ENCODE results near the gene SUCLG1. TPM values are rescaled to one million over a fixed set of nuclear protein-coding genes. Genes with fewer than 3 reads are reported as not detected.
"Not testable (repeated sequence)": the region's sequence is repeated elsewhere in the genome, so short reads cannot be mapped to it uniquely, and the experiment has no call there.

The SUCLG1 gene
- total RNA-seq, 8 experiments from 2014 or later = 61.7 to 108 (median 90.7) TPM

DNA sequence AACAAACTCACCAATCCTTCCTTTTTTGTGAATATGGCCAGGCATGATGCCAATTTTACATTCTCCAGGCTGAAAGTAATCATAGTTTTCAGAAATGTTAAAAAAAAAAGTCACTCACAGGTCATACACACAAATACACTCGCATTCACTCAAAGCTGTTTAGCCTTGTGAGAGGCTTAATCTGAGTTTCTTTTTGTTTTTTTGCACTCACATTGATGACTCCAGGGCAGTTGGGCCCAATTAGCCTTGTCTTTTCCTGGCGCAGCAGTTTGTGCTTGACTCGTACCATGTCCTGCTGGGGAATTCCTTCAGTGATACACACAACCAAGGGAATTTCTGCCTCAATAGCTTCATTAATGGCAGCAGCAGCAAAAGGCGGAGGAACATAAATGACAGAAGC lies 18.0 kb downstream of the SUCLG1 start:
- no peak for ATAC-seq (replicated peaks in 6 of 8)
- 83 to 100% (median 94%) methylated on average over 1 to 4 of the region's 4 CpGs; no CpG with 5 or more reads in 2 of the 10 experiments for WGBS, 10 experiments
- H3K27ac ChIP-seq = no peak overlapping the region
- H3K4me1 ChIP-seq (replicated peaks in 1 of 2) = peaks cover 3% of the 10 kb centered on the region in 2 donors
- in situ Hi-C loops (cut with MboI; ENCODE audit: low pct_unique_long_range_greater_than_20kb in 2 of 9, low sequenced_read_pairs in 9 of 9, unreplicated experiment in 9 of 9) = no loop called here
- no peak overlapping the region for H3K4me3 ChIP-seq

DNA sequence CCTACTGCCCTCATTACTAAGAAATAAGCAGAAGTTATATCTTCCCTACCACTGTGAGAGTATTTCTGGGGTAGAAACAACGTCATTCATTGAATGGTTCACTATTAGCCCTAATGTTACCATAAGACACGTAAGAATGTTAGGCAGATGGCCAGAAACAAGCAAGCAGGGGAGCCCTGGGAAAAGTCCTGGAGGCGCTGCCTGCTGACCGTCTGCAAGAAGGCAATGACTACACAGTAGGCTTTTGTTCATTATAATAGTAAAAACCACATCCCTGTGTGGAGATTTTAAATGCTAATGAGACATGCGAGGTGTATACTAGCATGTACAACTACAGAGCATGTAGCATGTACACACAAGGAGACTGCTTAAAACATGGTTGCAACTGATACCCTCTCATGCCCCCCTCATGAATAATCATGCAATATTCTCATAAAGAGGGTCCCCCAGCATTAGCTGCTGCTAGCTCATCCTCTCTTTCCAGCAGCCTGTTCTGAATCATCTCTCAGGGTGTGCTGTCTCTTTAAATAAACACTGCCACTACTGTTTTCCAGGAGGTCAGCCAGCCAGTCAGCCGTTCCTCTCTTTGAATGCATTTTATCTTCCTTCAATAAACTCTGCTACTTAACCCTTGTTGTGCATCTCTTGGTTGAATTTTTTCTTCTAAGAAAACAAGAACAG lies 23.6 kb downstream of the SUCLG1 start:
- Histone ChIP-seq H3K4me1 (replicated peaks in 1 of 2) (no peaks in the 10 kb centered on the region), H3K27ac (no peak overlapping the region), H3K4me3 (no peak overlapping the region)
- in situ Hi-C loops (cut with MboI; ENCODE audit: low pct_unique_long_range_greater_than_20kb in 2 of 9, low sequenced_read_pairs in 9 of 9, unreplicated experiment in 9 of 9) = no loop called here
- peak; percentile 73 to 91 (median 88) for ATAC-seq (replicated peaks in 6 of 8)
- 34 to 80% (median 51%) methylated on average over 2 to 6 of the region's 6 CpGs for WGBS, 10 experiments

DNA sequence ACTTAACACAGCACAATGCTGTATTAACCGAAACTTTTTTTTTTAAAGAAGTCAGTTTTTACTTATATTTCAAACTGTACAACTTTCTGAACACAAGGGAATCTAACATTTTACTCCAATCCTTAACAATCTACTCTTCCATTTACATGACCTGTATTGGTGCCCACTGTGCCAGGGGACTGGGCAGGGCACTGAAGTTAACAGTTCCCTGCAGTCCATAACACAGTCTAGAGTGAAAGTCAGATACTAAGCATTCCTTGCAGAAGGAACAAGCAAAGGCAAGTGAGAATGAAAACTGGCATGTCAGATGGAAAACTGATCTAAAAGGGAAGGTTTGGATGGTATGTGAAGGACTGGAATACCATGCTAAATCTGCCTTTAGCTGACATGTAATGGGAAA lies 29.8 kb downstream of the SUCLG1 start:
- no peak overlapping the region for H3K27ac ChIP-seq
- in situ Hi-C loops (cut with MboI; ENCODE audit: low pct_unique_long_range_greater_than_20kb in 2 of 9, low sequenced_read_pairs in 9 of 9, unreplicated experiment in 9 of 9) = loop anchor here in 1 of 9 experiments (10.0 kb wide), 1 partner anchor 105 kb away; no protein-coding TSS in a partner anchor
- H3K4me3 ChIP-seq = no peak overlapping the region
- no peaks in the 10 kb centered on the region for H3K4me1 ChIP-seq (replicated peaks in 1 of 2)
- no peak for ATAC-seq (replicated peaks in 6 of 8)
- WGBS, 10 experiments = 80 to 100% (median 100%) methylated on average over 1 of the region's 1 CpG

DNA sequence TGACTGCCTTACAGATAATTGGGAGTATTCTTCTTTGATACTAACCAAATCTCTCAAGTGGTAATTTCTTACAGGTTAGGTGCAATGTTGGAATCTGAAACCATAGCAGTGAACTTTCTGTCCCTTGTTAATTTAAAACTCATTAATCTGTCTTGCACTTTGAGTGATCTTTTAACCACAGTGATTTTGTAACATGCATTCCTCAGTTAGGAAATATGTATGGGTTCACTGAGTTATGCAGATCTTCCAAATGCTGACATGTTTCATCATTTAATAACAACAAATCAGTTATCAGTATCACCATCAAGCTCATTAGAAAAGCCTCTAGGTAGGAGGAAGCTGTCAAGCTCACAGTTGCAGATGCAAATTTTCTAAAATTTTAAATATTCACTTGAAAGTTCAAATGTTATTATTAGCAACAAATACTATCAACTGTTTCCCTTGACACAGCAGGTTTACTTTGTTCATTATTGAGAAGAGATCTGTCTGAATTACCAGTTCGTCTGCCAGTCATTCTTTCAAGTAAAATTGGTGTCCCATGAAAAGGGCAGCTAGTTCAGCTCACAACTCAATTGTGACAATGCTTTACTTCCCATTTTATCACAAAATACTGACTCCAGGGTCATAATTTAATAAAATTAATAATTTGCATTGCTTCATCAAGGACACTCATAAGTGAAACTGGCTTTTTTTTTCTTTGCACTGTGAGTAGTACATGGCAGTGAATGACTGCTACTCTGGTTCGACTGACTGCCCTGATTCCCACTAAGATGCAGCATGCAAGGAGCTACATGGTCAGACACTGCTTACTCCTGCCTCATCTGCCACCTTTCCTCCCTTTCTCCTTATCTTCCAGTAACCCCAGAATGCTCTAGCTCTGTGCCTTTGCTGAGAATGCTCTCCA lies 31.6 kb downstream of the SUCLG1 start:
- Histone ChIP-seq H3K27ac (no peak overlapping the region), H3K4me3 (no peak overlapping the region)
- 20 to 100% (median 88%) methylated on average over 1 to 2 of the region's 2 CpGs; no CpG with 5 or more reads in 1 of the 10 experiments for WGBS, 10 experiments

DNA sequence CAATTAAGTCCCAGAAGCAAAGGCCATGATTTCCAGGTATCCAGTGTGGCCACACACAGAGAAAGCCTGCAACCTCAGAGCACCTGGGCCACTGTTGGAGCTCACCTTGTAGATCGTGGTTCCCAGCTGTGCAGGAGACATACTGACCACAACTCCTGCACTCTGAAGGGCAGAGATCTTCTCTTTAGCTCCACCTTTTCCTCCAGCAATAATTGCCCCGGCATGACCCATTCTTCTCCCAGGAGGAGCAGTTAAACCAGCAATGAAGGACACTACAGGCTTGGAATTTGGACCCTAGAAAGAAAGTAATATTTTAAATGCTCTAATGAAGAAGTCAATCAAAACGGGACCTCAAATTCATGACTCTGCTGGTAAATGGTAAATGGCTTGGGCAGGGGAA lies 33.8 kb downstream of the SUCLG1 start:
- in situ Hi-C loops (cut with MboI; ENCODE audit: low pct_unique_long_range_greater_than_20kb in 2 of 9, low sequenced_read_pairs in 9 of 9, unreplicated experiment in 9 of 9) = loop anchor here in 1 of 9 experiments (10.0 kb wide), 1 partner anchor 101 kb away; no protein-coding TSS in a partner anchor
- no peak for ATAC-seq (replicated peaks in 6 of 8)
- 60 to 100% (median 95%) methylated on average over 1 to 3 of the region's 3 CpGs; no CpG with 5 or more reads in 2 of the 10 experiments for WGBS, 10 experiments
- H3K4me3 ChIP-seq = no peak overlapping the region
- H3K27ac ChIP-seq = no peak overlapping the region
- H3K4me1 ChIP-seq (replicated peaks in 1 of 2) = no peaks in the 10 kb centered on the region

More for the DNA sequence above, 31.6 kb downstream of the SUCLG1 start:
- no peaks in the 10 kb centered on the region for H3K4me1 ChIP-seq (replicated peaks in 1 of 2)
- in situ Hi-C loops (cut with MboI; ENCODE audit: low pct_unique_long_range_greater_than_20kb in 2 of 9, low sequenced_read_pairs in 9 of 9, unreplicated experiment in 9 of 9) = loop anchor here in 1 of 9 experiments (10.0 kb wide), 1 partner anchor 103 kb away; no protein-coding TSS in a partner anchor
- ATAC-seq (replicated peaks in 6 of 8) = peak in 3 of 8 experiments; percentile 58 to 80 (median 66)

DNA sequence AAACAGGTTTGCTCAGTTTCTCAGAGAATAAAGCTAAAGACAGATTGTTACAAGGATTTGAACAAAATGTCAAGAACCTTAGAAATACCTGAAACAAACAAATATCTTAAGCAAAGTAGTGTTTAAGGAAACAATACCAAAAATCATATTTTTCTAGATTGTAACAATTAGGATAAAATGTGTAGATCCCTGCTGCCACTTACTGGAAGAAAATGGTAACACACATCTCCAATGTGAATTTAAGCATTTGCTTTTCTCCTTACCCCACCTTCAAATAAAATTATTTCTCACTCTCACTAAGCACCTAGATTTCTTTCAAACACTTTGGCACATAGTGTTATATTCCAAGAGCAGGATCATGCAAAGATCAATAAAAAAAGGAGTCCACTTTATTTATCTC lies 34.9 kb downstream of the SUCLG1 start:
- Histone ChIP-seq H3K4me1 (replicated peaks in 1 of 2) (no peaks in the 10 kb centered on the region), H3K27ac (no peak overlapping the region), H3K4me3 (no peak overlapping the region)
- ATAC-seq (replicated peaks in 6 of 8) = no peak
- in situ Hi-C loops (cut with MboI; ENCODE audit: low pct_unique_long_range_greater_than_20kb in 2 of 9, low sequenced_read_pairs in 9 of 9, unreplicated experiment in 9 of 9) = loop anchor here in 1 of 9 experiments (10.0 kb wide), 1 partner anchor 99 kb away; no protein-coding TSS in a partner anchor

DNA sequence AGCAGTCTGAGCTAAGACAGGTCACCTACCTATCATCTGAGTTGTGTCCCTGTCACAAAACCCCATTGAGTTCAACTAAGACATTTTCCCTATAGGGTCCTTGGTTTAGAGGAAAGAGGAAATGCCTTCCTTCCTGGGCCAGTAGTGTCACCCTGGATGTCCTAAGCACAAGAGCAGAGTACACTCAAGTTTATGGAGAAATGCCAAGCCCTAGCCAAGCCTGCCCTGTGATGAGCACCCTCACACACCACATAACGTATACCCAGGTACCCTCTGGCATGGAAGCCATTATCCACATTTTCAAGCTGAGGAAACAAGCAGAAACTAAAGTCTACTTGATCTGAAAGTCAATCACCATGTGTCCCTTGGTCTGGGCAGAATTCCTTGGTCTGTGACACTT lies 37.3 kb downstream of the SUCLG1 start:
- H3K4me3 ChIP-seq = no peak overlapping the region
- in situ Hi-C loops (cut with MboI; ENCODE audit: low pct_unique_long_range_greater_than_20kb in 2 of 9, low sequenced_read_pairs in 9 of 9, unreplicated experiment in 9 of 9) = loop anchor here in 1 of 9 experiments (10.0 kb wide), 1 partner anchor 97 kb away; no protein-coding TSS in a partner anchor
- WGBS, 10 experiments = 100% methylated on average over 1 of the region's 1 CpG; no CpG with 5 or more reads in 9 of the 10 experiments
- no peak overlapping the region for H3K27ac ChIP-seq
- no peak for ATAC-seq (replicated peaks in 6 of 8)
- no peaks in the 10 kb centered on the region for H3K4me1 ChIP-seq (replicated peaks in 1 of 2)

DNA sequence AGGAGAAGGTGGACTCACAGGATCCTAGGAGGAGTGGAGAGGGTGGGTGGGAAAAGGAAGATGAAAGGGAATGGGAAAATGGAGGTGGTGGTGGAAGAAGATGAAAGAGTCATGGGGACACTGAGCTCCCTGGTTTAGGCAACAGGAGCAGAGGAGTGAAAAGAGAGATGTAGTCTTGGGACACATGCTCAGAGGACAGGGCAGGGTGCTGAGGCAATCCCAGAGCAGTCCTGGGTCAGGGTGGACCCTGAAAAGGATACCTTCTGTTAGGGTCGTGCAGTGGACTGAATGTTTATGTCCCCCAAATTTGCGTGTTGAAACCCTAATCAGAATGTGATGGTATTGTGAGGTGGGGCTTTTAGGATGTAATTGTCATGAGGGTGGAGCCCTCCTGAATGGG lies 37.9 kb downstream of the SUCLG1 start:
- H3K4me3 ChIP-seq = no peak overlapping the region
- no peak for ATAC-seq (replicated peaks in 6 of 8)
- no peak overlapping the region for H3K27ac ChIP-seq
- in situ Hi-C loops (cut with MboI; ENCODE audit: low pct_unique_long_range_greater_than_20kb in 2 of 9, low sequenced_read_pairs in 9 of 9, unreplicated experiment in 9 of 9) = loop anchor here in 1 of 9 experiments (10.0 kb wide), 1 partner anchor 96 kb away; no protein-coding TSS in a partner anchor
- H3K4me1 ChIP-seq (replicated peaks in 1 of 2) = no peaks in the 10 kb centered on the region
- WGBS, 10 experiments = 80 to 100% (median 92%) methylated on average over 1 to 2 of the region's 2 CpGs; no CpG with 5 or more reads in 5 of the 10 experiments

DNA sequence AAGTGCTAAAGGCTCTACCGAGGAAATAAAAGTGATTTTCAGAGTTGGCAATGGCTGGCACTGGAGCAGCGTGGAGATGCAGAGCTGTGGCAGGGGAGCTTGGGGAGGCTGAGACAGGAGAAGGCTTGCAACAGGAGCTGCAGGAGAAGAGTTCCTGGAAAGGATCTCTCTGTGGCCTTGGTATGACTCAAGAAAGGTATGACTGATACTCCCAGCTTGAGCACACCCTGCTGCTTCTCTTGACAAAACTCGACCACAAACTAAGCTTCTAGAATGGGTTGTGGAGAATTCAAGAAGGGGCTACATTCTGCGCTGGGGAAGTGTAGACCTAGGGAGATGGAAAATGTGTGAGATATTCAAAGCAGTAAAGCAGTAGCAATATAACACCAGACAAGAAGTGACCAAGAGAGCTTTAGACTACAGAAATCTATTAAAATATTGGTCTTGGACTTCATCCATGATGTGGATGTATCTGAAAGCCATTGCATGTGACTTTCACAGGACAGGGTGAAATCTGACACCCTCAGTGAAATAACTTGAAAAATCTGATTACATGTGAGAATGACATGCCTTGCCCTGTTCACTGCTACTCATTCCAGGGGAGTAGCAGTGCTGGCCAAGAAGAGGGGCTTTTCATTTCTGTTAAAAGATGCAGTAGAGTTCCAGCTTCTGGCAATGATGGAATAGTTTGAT lies 41.5 kb downstream of the SUCLG1 start:
- WGBS, 10 experiments = 20 to 100% (median 75%) methylated on average over 1 to 3 of the region's 4 CpGs; no CpG with 5 or more reads in 1 of the 10 experiments
- in situ Hi-C loops (cut with MboI; ENCODE audit: low pct_unique_long_range_greater_than_20kb in 2 of 9, low sequenced_read_pairs in 9 of 9, unreplicated experiment in 9 of 9) = no loop called here
- Histone ChIP-seq H3K4me1 (replicated peaks in 1 of 2) (no peaks in the 10 kb centered on the region), H3K4me3 (no peak overlapping the region), H3K27ac (no peak overlapping the region)
- ATAC-seq (replicated peaks in 6 of 8) = peak in 4 of 8 experiments; percentile 19 to 93 (median 59)

DNA sequence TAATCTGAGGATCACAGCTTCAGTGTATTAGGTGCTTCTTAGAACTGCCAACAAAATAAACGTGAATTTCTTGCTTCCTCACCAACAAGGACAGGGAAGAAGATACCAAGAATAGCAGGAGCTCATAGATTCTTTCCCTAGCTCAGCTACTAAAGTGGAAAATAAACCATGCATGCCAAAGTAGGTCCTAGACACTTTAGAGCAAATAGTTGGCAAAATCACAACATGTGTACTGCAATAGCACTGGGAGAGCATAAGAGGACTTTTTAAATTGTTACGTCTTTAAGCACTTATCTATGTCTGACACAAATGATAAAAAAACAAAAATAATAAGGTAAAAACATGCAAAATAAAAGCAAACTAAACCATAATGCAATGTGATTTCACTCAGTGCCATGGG lies 49.5 kb downstream of the SUCLG1 start:
- ATAC-seq (replicated peaks in 6 of 8) = no peak
- in situ Hi-C loops (cut with MboI; ENCODE audit: low pct_unique_long_range_greater_than_20kb in 2 of 9, low sequenced_read_pairs in 9 of 9, unreplicated experiment in 9 of 9) = no loop called here
- H3K4me1 ChIP-seq (replicated peaks in 1 of 2) = no peaks in the 10 kb centered on the region
- no peak overlapping the region for H3K4me3 ChIP-seq
- WGBS, 10 experiments = 21 to 100% (median 70%) methylated on average over 1 to 2 of the region's 2 CpGs
- H3K27ac ChIP-seq = no peak overlapping the region

DNA sequence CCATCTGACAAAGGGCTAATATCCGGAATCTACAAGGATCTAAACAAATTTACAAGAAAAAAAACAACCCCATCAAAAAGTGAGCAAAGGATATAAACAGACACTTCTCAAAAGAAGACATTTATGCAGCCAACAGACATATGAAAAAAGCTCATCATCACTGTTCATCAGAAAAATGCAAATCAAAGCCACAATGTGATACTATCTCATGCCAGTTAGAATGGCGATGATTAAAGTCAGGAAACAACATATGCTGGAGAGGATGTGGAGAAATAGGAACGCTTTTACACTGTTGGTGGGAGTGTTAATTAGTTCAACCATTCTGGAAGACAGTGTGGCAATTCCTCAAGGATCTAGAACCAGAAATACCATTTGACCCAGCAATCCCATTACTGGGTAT lies 57.0 kb downstream of the SUCLG1 start:
- WGBS, 10 experiments = 0 to 100% (median 83%) methylated on average over 1 to 3 of the region's 3 CpGs

DNA sequence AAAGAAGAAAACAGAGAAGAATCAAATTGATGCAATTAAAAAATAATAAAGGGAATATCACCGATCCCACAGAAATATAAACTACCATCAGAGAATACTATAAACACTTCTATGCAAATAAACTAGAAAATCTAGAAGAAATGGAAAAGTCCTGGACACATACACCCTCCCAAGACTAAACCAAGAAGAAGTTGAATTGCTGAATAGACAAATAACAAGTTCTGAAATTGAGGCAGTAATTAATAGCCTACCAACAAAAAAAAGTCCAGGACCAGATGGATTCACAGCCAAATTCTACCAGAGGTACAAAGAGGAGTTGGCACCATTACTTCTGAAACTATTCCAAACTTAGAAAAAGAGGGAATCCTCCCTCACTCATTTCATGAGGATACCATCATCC lies 59.2 kb downstream of the SUCLG1 start:
- 20 to 100% (median 89%) methylated on average over 1 of the region's 1 CpG for WGBS, 10 experiments
- ATAC-seq (replicated peaks in 6 of 8); H3K4me3 ChIP-seq; H3K4me1 ChIP-seq (replicated peaks in 1 of 2); in situ Hi-C loops (cut with MboI; ENCODE audit: low pct_unique_long_range_greater_than_20kb in 2 of 9, low sequenced_read_pairs in 9 of 9, unreplicated experiment in 9 of 9); H3K27ac ChIP-seq: not testable (repeated sequence)

More for the DNA sequence above, 57.0 kb downstream of the SUCLG1 start:
- H3K4me3 ChIP-seq; H3K4me1 ChIP-seq (replicated peaks in 1 of 2); H3K27ac ChIP-seq; ATAC-seq (replicated peaks in 6 of 8); in situ Hi-C loops (cut with MboI; ENCODE audit: low pct_unique_long_range_greater_than_20kb in 2 of 9, low sequenced_read_pairs in 9 of 9, unreplicated experiment in 9 of 9): not testable (repeated sequence)
